Measurements from ENCODE around the gene MUC4. TPM values are rescaled to one million over a fixed set of nuclear protein-coding genes. Genes with fewer than 3 reads are reported as not detected.
A peak's percentile ranks its signal among the peaks of the same experiment; 100 is the strongest.
"Not testable (repeated sequence)": the region's sequence is repeated elsewhere in the genome, so short reads cannot be mapped to it uniquely, and the experiment has no call there.

Gene MUC4
- total RNA-seq, 2 experiments from 2014 or later: 0.06 TPM; not detected in 1

DNA sequence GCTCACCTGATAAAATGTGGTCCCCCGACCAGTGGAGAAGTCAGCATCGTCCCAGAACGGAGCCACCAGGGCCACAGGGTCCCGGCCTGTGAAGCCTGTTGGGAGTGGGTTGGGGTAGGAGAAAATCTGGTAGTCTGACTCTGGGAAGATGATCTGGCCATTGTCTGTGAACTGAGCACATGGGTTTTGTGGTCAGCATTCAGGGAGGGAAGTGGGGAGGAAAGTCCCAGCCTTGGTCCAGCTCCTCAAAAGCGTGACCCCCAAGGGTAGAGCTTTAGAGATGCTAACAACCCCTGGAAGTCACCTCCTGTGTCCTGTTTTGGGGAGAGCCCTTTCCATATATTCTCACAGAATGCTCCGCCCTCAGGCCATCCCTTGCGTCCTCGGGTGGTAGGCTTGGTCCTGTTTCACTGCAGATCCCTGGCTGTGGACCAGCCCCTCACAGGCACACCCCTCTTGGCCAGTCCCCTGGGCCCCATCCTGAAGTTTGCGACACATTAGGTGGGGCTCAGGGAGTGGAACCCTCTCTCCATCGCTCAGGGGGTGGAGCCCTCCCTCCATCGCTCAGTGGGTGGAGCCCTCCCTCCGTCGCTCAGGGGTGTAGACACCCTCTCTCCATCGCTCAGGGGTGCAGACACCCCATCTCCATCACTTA lies 40.0 kb downstream of the MUC4 start:
- peak; percentile 11 for ATAC-seq (ENCODE audit: low read depth)
- Mint-ChIP-seq H3K4me3 (no peak overlapping the region), H3K36me3 (no peaks in the 10 kb centered on the region), H3K27ac (peak overlapping the region; percentile 72), H3K4me1 (peaks cover 2% of the 10 kb centered on the region), H3K27me3 (no peaks in the 10 kb centered on the region), H3K9me3 (no peaks in the 10 kb centered on the region)
- DNase-seq: peak; percentile 31
- POLR2A ChIA-PET: no interaction called here

DNA sequence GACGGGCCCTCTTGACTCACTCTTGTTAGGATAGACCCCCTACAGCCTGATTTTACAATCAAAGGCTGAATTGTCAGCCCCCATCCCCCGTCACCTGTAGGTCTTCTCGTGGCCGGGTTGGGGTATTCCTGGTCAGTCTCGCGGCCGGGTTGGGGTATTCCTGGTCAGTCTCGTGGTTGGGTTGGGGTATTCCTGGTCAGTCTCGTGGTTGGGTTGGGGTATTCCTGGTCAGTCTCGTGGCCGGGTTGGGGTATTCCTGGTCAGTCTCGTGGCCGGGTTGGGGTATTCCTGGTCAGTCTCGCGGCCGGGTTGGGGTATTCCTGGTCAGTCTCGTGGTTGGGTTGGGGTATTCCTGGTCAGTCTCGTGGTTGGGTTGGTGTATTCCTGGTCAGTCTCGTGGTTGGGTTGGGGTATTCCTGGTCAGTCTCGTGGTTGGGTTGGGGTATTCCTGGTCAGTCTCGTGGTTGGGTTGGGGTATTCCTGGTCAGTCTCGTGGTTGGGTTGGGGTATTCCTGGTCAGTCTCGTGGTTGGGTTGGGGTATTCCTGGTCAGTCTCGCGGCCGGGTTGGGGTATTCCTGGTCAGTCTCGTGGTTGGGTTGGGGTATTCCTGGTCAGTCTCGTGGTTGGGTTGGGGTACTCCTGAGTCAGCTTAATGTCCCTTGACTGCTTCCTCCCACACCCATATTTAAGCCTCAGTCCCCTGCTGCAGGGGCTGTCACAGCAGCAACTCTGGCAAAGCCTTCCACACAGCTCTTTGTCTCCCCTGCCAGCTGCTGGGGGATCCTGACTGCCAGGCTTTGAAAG lies 40.7 kb downstream of the MUC4 start:
- POLR2A ChIA-PET, H3K4me1 Mint-ChIP-seq, H3K36me3 Mint-ChIP-seq, H3K9me3 Mint-ChIP-seq, H3K27me3 Mint-ChIP-seq: not testable (repeated sequence)
- ATAC-seq (ENCODE audit: low read depth) (peak; percentile 23), DNase-seq (peak; percentile 33)
- H3K27ac Mint-ChIP-seq: peak overlapping the region; percentile 72
- H3K4me3 Mint-ChIP-seq: peak overlapping the region; percentile 30

GRCh38 chr3:195770081-195770840 lies 41.5 kb downstream of the MUC4 start:
- no peaks in the 10 kb centered on the region for H3K9me3 Mint-ChIP-seq
- H3K4me1 Mint-ChIP-seq: peaks cover 2% of the 10 kb centered on the region
- H3K36me3 Mint-ChIP-seq: no peaks in the 10 kb centered on the region
- H3K4me3 Mint-ChIP-seq: no peak overlapping the region
- DNase-seq (peak; percentile 47), ATAC-seq (ENCODE audit: low read depth) (peak; percentile 48)
- POLR2A ChIA-PET: no interaction called here
- no peaks in the 10 kb centered on the region for H3K27me3 Mint-ChIP-seq
- H3K27ac Mint-ChIP-seq: no peak overlapping the region

DNA sequence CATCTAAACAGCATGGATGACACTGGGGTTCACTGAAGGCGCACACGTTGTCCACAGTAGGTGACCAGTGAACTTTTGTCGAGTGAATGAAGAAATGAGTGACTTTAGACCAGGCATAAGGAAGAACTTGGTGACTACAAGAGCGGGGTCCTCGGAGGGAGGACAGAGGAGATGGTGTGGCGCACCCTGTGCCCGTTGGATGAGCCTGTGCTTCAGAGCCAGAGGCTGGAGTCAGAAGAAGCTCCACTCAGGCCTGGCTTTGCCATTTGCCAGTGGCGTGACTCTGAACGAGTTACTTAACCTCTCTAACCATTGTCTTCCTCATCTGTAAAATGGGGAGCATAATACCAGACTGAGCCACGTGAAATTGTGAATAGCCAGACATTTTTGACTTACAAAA lies 42.2 kb downstream of the MUC4 start:
- peaks cover 2% of the 10 kb centered on the region for H3K27me3 Mint-ChIP-seq
- no peaks in the 10 kb centered on the region for H3K9me3 Mint-ChIP-seq
- DNase-seq (peak; percentile 21), ATAC-seq (ENCODE audit: low read depth) (no peak)
- H3K4me1 Mint-ChIP-seq: peaks cover 2% of the 10 kb centered on the region
- H3K4me3 Mint-ChIP-seq: no peak overlapping the region
- H3K27ac Mint-ChIP-seq: no peak overlapping the region
- POLR2A ChIA-PET: no interaction called here
- H3K36me3 Mint-ChIP-seq: no peaks in the 10 kb centered on the region

DNA sequence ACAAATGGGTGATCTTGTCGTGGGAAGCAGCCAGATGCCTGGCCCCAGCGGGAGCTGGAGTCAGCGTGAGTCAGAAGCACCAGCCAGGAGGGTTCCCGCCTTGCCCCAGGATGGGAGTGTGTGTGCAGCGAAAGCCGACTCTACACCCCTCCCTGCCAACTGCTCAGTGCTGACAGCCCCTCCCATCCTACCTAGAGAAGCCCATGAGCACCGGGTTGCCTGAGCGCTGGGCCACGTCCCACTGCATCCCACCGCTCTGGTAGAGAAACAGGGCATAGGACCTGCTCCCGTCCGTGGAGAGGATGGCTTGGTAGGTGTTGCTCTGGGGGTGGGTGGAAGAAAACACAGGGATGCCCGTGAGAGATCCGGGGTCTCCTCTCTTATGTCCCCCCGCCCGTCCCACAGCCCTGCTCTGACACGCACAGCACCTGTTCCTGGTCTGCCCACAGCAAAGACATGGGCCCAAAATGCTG lies 42.9 kb downstream of the MUC4 start:
- Mint-ChIP-seq H3K4me3 (no peak overlapping the region), H3K27me3 (peaks cover 5% of the 10 kb centered on the region), H3K27ac (no peak overlapping the region), H3K9me3 (no peaks in the 10 kb centered on the region), H3K36me3 (no peaks in the 10 kb centered on the region), H3K4me1 (peaks cover 2% of the 10 kb centered on the region)
- DNase-seq: peak; percentile 21
- POLR2A ChIA-PET: no interaction called here
- ATAC-seq (ENCODE audit: low read depth): no peak

DNA sequence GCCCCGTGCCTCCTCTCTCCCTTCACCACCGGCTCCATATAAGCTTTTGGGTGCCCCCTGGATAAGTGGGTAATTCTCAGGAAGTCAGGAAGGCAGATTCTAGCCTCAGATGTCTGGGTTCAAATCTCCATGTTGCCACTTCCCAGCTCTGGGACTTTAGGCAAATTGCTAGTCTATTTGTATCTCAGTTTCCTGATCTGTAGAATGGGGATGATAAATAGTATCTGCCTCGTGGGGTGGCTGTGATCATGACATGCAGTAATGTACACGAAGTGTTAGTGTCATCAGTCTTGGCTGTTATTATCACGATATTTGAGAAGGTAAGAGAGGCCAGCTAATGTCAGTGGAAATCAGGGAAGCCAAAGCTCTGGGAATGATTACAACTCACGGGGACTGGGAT lies 43.3 kb downstream of the MUC4 start:
- POLR2A ChIA-PET: no interaction called here
- Mint-ChIP-seq H3K4me1 (peaks cover 2% of the 10 kb centered on the region), H3K4me3 (no peak overlapping the region), H3K27me3 (peaks cover 6% of the 10 kb centered on the region), H3K9me3 (no peaks in the 10 kb centered on the region), H3K27ac (no peak overlapping the region), H3K36me3 (no peaks in the 10 kb centered on the region)
- DNase-seq (peak; percentile 6), ATAC-seq (ENCODE audit: low read depth) (no peak)

DNA sequence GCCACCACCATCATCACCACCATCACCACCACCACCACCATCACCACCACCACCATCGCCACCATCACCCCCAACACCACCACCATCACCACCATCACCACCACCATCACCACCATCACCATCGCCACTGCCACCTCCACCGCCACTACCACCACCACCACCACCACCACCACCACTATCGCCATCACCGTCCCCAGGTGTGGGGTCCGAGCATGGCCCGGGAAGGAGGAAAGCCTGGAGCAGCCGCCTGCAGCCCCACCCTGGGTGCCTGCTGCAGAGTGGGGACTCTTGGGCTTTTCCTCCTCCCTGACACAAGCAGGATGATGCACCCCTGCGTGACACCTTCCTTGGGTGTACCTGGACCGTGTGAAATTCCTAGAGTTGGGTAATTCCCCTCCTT lies 43.9 kb downstream of the MUC4 start:
- H3K9me3 Mint-ChIP-seq: no peaks in the 10 kb centered on the region
- H3K27ac Mint-ChIP-seq: no peak overlapping the region
- POLR2A ChIA-PET: no interaction called here
- no peaks in the 10 kb centered on the region for H3K36me3 Mint-ChIP-seq
- no peak overlapping the region for H3K4me3 Mint-ChIP-seq
- peaks cover 2% of the 10 kb centered on the region for H3K4me1 Mint-ChIP-seq
- peak; percentile 14 for DNase-seq
- H3K27me3 Mint-ChIP-seq: peaks cover 6% of the 10 kb centered on the region
- ATAC-seq (ENCODE audit: low read depth): no peak

- H3K4me1 Mint-ChIP-seq: peaks cover 2% of the 10 kb centered on the region
- peaks cover 6% of the 10 kb centered on the region for H3K27me3 Mint-ChIP-seq
- H3K27ac Mint-ChIP-seq: no peak overlapping the region
- no peaks in the 10 kb centered on the region for H3K36me3 Mint-ChIP-seq
- POLR2A ChIA-PET: no interaction called here
- ATAC-seq (ENCODE audit: low read depth) (no peak), DNase-seq (peak; percentile 17)
- H3K4me3 Mint-ChIP-seq: no peak overlapping the region
- H3K9me3 Mint-ChIP-seq: no peaks in the 10 kb centered on the region
Observed at GRCh38 chr3:195766671-195767070, 45.1 kb downstream of the MUC4 start.

DNA sequence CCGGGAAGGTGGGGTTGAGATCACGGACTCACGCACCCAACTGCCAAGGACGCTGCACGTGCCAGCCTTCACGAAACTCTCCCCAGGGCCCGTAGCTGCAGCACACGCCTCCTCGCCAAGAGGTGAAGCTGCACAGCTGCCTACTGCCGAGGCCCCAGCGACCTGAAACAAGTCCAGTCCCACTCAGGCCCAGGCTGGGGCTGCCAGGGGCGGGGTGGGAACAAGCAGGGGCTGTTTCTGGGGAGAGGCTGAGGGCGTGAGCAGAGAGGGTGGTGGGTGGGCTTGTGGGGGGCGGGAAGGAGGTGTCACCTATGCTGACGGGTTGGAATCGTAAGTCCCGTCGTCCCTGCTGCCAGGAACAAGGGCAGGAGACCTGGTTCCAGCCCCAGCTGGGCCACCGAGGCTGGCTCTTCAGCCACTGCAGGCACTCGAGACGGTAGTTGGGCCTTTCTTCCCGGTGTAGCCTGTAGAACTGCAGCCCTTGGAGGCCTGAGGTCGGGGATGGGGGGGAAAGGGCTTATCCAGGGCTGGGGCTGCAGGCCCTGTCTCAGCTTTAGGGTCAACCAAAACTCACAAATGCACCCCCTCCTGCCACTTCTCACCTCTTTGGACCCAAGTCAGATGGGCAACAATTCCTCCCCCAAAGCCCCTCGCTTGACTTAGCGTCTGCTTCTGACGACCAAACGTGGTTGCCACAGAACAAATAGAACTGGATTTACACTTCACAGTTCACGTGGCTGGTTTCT lies 46.6 kb downstream of the MUC4 start:
- Mint-ChIP-seq H3K4me1 (no peaks in the 10 kb centered on the region), H3K9me3 (no peaks in the 10 kb centered on the region), H3K27ac (no peak overlapping the region), H3K4me3 (no peak overlapping the region), H3K36me3 (no peaks in the 10 kb centered on the region), H3K27me3 (peaks cover 21% of the 10 kb centered on the region)
- ATAC-seq (ENCODE audit: low read depth) (no peak), DNase-seq (peak; percentile 16)
- POLR2A ChIA-PET: no interaction called here

- no peak for DNase-seq
- no peak for ATAC-seq (ENCODE audit: low read depth)
- no peaks in the 10 kb centered on the region for H3K36me3 Mint-ChIP-seq
- H3K27ac Mint-ChIP-seq: peak overlapping the region; percentile 64
- no peaks in the 10 kb centered on the region for H3K4me1 Mint-ChIP-seq
- no peak overlapping the region for H3K4me3 Mint-ChIP-seq
- POLR2A ChIA-PET: no interaction called here
- H3K9me3 Mint-ChIP-seq: no peaks in the 10 kb centered on the region
- peaks cover 25% of the 10 kb centered on the region for H3K27me3 Mint-ChIP-seq
Observed at GRCh38 chr3:195763843-195764825, 47.6 kb downstream of the MUC4 start.

DNA sequence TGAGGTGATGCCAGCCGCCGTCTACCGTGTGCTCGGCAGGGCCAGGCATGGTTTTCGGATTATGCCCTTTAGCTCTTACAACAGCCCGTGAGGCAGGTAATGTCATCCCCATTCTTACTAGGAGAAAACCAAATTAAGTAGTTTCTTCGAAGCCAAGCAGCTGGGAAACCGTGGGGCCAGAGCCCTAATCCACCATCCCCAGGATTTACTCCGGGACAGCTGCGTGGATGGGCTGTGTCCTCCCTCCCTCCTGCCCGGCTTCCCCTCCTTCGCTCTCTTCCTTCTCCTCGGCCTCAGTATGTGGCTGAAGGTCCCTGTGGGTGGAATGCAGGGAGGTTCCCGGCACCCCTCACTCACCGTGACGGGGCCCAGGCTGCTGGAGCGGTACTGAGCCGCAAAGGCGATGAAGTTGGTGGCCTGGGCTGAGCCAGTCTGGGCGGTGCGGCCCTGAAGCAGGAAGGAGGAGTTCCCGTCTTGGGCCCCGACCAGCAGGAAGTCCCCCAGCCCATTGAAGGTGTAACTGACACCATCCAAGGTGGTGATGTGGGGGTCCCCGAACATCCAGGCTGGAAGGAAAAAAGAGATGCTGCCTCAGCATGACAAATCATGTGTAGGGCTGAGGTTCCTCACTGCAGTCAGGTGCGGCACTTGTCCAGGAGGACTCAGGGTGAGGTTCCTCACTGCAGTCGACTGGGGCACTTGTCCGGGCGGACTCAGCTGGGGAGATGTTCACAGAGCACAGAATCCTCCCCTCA lies 48.5 kb downstream of the MUC4 start:
- peaks cover 29% of the 10 kb centered on the region for H3K27me3 Mint-ChIP-seq
- POLR2A ChIA-PET: no interaction called here

GRCh38 chr3:195762611-195763010 lies 49.1 kb downstream of the MUC4 start:
- H3K4me1 Mint-ChIP-seq: no peaks in the 10 kb centered on the region
- H3K4me3 Mint-ChIP-seq: no peak overlapping the region
- H3K9me3 Mint-ChIP-seq: no peaks in the 10 kb centered on the region
- H3K27me3 Mint-ChIP-seq: peaks cover 29% of the 10 kb centered on the region
- H3K27ac Mint-ChIP-seq: no peak overlapping the region
- DNase-seq: no peak
- H3K36me3 Mint-ChIP-seq: no peaks in the 10 kb centered on the region
- POLR2A ChIA-PET: no interaction called here
- no peak for ATAC-seq (ENCODE audit: low read depth)

More for the DNA sequence above, 48.5 kb downstream of the MUC4 start:
- no peak overlapping the region for H3K27ac Mint-ChIP-seq
- H3K9me3 Mint-ChIP-seq: no peaks in the 10 kb centered on the region
- H3K4me3 Mint-ChIP-seq: peak overlapping the region; percentile 30
- ATAC-seq (ENCODE audit: low read depth) (no peak), DNase-seq (no peak)
- H3K36me3 Mint-ChIP-seq: no peaks in the 10 kb centered on the region
- H3K4me1 Mint-ChIP-seq: no peaks in the 10 kb centered on the region

All from activated naive CD8-positive, alpha-beta T cell treated with anti-CD3 and anti-CD28 coated beads, Interleukin-2, amount 10 ng/mL, durations not matched to agents 7 days and 5 days (primary cell).